Measurements from ENCODE around the gene TCFL5.
"Not testable (repeated sequence)": the region's sequence is repeated elsewhere in the genome, so short reads cannot be mapped to it uniquely, and the experiment has no call there.

TCFL5 gene

GRCh38 chr20:62879275-62880146 lies 17.9 kb upstream of the TCFL5 start:
- no peak for DNase-seq

GRCh38 chr20:62878244-62879038 lies 16.8 kb upstream of the TCFL5 start:
- DNase-seq: no peak

- no peak for DNase-seq
Measured at GRCh38 chr20:62876902-62877816, 15.5 kb upstream of the TCFL5 start.

GRCh38 chr20:62876501-62876901 lies 14.9 kb upstream of the TCFL5 start:
- DNase-seq: no peak

GRCh38 chr20:62875419-62876361 lies 14.1 kb upstream of the TCFL5 start:
- peak in 1 of 2 experiments; percentile 57 for DNase-seq

- no peak for DNase-seq
Measured at GRCh38 chr20:62874964-62875344, 13.3 kb upstream of the TCFL5 start.

GRCh38 chr20:62873681-62874031 lies 12.0 kb upstream of the TCFL5 start:
- DNase-seq: peak in 1 of 2 experiments; percentile 9

GRCh38 chr20:62873280-62873679 lies 11.7 kb upstream of the TCFL5 start:
- DNase-seq: no peak

GRCh38 chr20:62872862-62873261 lies 11.2 kb upstream of the TCFL5 start:
- no peak for DNase-seq

- DNase-seq: no peak
Measured at GRCh38 chr20:62872184-62872847, 10.7 kb upstream of the TCFL5 start.

- DNase-seq: no peak
Measured at GRCh38 chr20:62864207-62864606, 2.6 kb upstream of the TCFL5 start.

GRCh38 chr20:62860924-62861691 lies 514 bp downstream of the TCFL5 start:
- DNase-seq: no peak

GRCh38 chr20:62860391-62860923 lies 1.2 kb downstream of the TCFL5 start:
- DNase-seq: no peak

GRCh38 chr20:62859721-62860120 lies 1.9 kb downstream of the TCFL5 start:
- DNase-seq: no peak

- no peak for DNase-seq
Measured at GRCh38 chr20:62858058-62858830, 3.4 kb downstream of the TCFL5 start.

- DNase-seq: no peak
Measured at GRCh38 chr20:62856931-62857619, 4.5 kb downstream of the TCFL5 start.

GRCh38 chr20:62855120-62855519 lies 6.5 kb downstream of the TCFL5 start:
- DNase-seq: no peak

GRCh38 chr20:62854121-62854520 lies 7.5 kb downstream of the TCFL5 start:
- DNase-seq: no peak

- DNase-seq: not testable (repeated sequence)
Measured at GRCh38 chr20:62853304-62853703, 8.3 kb downstream of the TCFL5 start.
